ENCODE data around the gene GUCA1A.

The GUCA1A gene

GRCh38 chr6:42173101-42173500, at the start of gene GUCA1A:
GUCA1A (plus strand) TSS chr6:42173364; CDS start chr6:42173614, 250 bp downstream.
- no peak for DNase-seq

GRCh38 chr6:42123379-42124103, 49.6 kb upstream of the GUCA1A start:
- no peak for DNase-seq

GRCh38 chr6:42124223-42124836, 48.8 kb upstream of the GUCA1A start:
- no peak for DNase-seq

GRCh38 chr6:42125231-42125630, 47.9 kb upstream of the GUCA1A start:
- DNase-seq, result no peak

GRCh38 chr6:42125663-42126062, 47.5 kb upstream of the GUCA1A start:
- DNase-seq, result no peak

- no peak for DNase-seq
Observed at GRCh38 chr6:42128460-42129359, 44.5 kb upstream of the GUCA1A start.

- DNase-seq, result no peak
Observed at GRCh38 chr6:42129360-42129676, 43.8 kb upstream of the GUCA1A start.

GRCh38 chr6:42131531-42131930, 41.6 kb upstream of the GUCA1A start:
- DNase-seq, result no peak

- DNase-seq, result no peak
Observed at GRCh38 chr6:42133926-42134325, 39.2 kb upstream of the GUCA1A start.

GRCh38 chr6:42135161-42135560, 38.0 kb upstream of the GUCA1A start:
- no peak for DNase-seq

- DNase-seq, result no peak
Observed at GRCh38 chr6:42135722-42136121, 37.4 kb upstream of the GUCA1A start.

GRCh38 chr6:42136508-42137193, 36.5 kb upstream of the GUCA1A start:
- no peak for DNase-seq

GRCh38 chr6:42137194-42137753, 35.9 kb upstream of the GUCA1A start:
- DNase-seq, result no peak

- DNase-seq, result no peak
Observed at GRCh38 chr6:42138190-42138589, 35.0 kb upstream of the GUCA1A start.

GRCh38 chr6:42138630-42139619, 34.2 kb upstream of the GUCA1A start:
- no peak for DNase-seq

- DNase-seq, result no peak
Observed at GRCh38 chr6:42140032-42140431, 33.1 kb upstream of the GUCA1A start.

- no peak for DNase-seq
Observed at GRCh38 chr6:42140756-42141602, 32.2 kb upstream of the GUCA1A start.

GRCh38 chr6:42141603-42142117, 31.5 kb upstream of the GUCA1A start:
- DNase-seq, result no peak

GRCh38 chr6:42142118-42142835, 30.9 kb upstream of the GUCA1A start, which contains the start of gene C6orf132:
C6orf132 (minus strand) TSS chr6:42142620; CDS start chr6:42142444, 176 bp downstream.
- DNase-seq, result no peak
